ENCODE results near the gene CYP2A13. TPM values are rescaled to one million over a fixed set of nuclear protein-coding genes. Genes with fewer than 3 reads are reported as not detected.

The CYP2A13 gene
- total RNA-seq, 1 experiment from 2014 or later: 0.48 TPM

DNA sequence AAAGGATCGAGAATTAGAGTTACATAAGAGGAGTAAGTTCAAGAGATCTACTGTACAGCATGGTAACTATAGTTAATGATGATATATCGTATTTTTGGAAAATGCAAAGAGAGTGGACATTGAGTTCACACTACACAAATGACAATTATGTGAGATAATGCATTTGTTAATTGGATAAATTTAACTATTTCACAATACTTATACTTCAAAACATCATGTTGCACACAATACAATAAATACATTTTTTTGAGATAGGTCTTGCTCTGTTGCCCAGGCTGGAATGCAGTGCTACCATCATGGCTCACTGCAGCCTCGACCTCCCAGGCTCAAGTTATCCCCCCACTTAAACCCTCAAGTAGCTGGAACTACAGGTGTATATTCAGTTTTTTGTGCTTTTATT, 17.9 kb downstream of the CYP2A13 start:
- Mint-ChIP-seq H3K27ac (no peak overlapping the region), H3K4me3 (no peak overlapping the region), H3K4me1 (no peaks in the 10 kb centered on the region), H3K27me3 (ENCODE audit: low read depth) (peaks cover 20% of the 10 kb centered on the region), H3K9me3 (peaks cover 27% of the 10 kb centered on the region), H3K36me3 (peaks cover 20% of the 10 kb centered on the region)
- CTCF ChIA-PET: no interaction called here
- TF ChIP-seq ZNF138 (CRISPR knock-in tag; conservative IDR thresholded peaks at IDR 0.05) (no peak), ZNF317 (CRISPR knock-in tag; IDR thresholded peaks at IDR 0.05; ENCODE audit: borderline replicate concordance, low read depth) (no peak), SP1 (CRISPR knock-in tag; conservative IDR thresholded peaks at IDR 0.05) (no peak), IRF2 (CRISPR knock-in tag; IDR thresholded peaks at IDR 0.05; ENCODE audit: borderline replicate concordance, low read depth) (no peak), ATF1 (CRISPR knock-in tag; IDR thresholded peaks at IDR 0.05) (no peak), RORB (CRISPR knock-in tag; IDR thresholded peaks at IDR 0.05) (no peak), ZNF219 (CRISPR knock-in tag; IDR thresholded peaks at IDR 0.05; ENCODE audit: borderline replicate concordance) (no peak), FOXJ3 (CRISPR knock-in tag; IDR thresholded peaks at IDR 0.05; ENCODE audit: borderline replicate concordance) (no peak), ZBTB21 (CRISPR knock-in tag; IDR thresholded peaks at IDR 0.05; ENCODE audit: borderline replicate concordance) (no peak)
- TF ChIP-seq, protein P1, sequence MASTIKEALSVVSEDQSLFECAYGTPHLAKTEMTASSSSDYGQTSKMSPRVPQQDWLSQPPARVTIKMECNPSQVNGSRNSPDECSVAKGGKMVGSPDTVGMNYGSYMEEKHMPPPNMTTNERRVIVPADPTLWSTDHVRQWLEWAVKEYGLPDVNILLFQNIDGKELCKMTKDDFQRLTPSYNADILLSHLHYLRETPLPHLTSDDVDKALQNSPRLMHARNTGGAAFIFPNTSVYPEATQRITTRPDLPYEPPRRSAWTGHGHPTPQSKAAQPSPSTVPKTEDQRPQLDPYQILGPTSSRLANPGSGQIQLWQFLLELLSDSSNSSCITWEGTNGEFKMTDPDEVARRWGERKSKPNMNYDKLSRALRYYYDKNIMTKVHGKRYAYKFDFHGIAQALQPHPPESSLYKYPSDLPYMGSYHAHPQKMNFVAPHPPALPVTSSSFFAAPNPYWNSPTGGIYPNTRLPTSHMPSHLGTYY (CRISPR knock-in tag; IDR thresholded peaks at IDR 0.05): no peak
- TF ChIP-seq, protein P2, sequence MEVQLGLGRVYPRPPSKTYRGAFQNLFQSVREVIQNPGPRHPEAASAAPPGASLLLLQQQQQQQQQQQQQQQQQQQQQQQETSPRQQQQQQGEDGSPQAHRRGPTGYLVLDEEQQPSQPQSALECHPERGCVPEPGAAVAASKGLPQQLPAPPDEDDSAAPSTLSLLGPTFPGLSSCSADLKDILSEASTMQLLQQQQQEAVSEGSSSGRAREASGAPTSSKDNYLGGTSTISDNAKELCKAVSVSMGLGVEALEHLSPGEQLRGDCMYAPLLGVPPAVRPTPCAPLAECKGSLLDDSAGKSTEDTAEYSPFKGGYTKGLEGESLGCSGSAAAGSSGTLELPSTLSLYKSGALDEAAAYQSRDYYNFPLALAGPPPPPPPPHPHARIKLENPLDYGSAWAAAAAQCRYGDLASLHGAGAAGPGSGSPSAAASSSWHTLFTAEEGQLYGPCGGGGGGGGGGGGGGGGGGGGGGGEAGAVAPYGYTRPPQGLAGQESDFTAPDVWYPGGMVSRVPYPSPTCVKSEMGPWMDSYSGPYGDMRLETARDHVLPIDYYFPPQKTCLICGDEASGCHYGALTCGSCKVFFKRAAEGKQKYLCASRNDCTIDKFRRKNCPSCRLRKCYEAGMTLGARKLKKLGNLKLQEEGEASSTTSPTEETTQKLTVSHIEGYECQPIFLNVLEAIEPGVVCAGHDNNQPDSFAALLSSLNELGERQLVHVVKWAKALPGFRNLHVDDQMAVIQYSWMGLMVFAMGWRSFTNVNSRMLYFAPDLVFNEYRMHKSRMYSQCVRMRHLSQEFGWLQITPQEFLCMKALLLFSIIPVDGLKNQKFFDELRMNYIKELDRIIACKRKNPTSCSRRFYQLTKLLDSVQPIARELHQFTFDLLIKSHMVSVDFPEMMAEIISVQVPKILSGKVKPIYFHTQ (CRISPR knock-in tag; IDR thresholded peaks at IDR 0.05): no peak
- TF ChIP-seq, protein P3, sequence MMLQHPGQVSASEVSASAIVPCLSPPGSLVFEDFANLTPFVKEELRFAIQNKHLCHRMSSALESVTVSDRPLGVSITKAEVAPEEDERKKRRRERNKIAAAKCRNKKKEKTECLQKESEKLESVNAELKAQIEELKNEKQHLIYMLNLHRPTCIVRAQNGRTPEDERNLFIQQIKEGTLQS (CRISPR knock-in tag; conservative IDR thresholded peaks at IDR 0.05): no peak
- TF ChIP-seq, protein P4, sequence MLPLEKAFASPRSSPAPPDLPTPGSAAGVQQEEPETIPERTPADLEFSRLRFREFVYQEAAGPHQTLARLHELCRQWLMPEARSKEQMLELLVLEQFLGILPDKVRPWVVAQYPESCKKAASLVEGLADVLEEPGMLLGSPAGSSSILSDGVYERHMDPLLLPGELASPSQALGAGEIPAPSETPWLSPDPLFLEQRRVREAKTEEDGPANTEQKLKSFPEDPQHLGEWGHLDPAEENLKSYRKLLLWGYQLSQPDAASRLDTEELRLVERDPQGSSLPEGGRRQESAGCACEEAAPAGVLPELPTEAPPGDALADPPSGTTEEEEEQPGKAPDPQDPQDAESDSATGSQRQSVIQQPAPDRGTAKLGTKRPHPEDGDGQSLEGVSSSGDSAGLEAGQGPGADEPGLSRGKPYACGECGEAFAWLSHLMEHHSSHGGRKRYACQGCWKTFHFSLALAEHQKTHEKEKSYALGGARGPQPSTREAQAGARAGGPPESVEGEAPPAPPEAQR (CRISPR knock-in tag; IDR thresholded peaks at IDR 0.05): no peak
- ATAC-seq (no peak), DNase-seq (ENCODE audit: low spot score) (no peak)
- POLR2A ChIA-PET: no interaction called here

DNA sequence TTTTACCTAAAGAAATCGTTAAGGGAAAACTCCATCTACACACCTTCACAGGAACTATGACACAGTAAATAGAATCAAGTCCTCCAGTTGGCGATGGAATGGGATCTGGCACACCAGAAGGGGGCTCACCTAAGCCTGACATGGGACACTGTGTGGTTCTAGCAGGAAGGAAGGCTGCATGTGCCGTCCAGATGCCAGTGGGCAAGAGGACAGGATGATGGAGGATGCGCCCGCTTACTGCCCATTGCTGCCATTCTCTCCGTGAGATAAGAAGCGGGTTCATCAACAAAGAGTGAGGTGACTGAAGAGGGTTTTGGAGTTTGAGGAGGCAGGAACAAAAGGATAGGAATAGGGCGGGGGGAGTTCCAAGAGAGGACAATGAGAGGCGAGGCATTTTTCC, 23.0 kb downstream of the CYP2A13 start:
- Mint-ChIP-seq H3K9me3 (peaks cover 21% of the 10 kb centered on the region), H3K27ac (no peak overlapping the region), H3K27me3 (ENCODE audit: low read depth) (peaks cover 13% of the 10 kb centered on the region), H3K36me3 (peaks cover 13% of the 10 kb centered on the region), H3K4me1 (no peaks in the 10 kb centered on the region), H3K4me3 (no peak overlapping the region)
- POLR2A ChIA-PET: no interaction called here
- CTCF ChIA-PET: interaction anchor here (0.6 to 1.1 kb wide), 2 partner anchors 12 to 251 kb away, joined by 3 to 4 read pairs; no protein-coding TSS in a partner anchor
- DNase-seq (ENCODE audit: low spot score): no peak
- ATAC-seq: no peak
- TF ChIP-seq, protein P5, sequence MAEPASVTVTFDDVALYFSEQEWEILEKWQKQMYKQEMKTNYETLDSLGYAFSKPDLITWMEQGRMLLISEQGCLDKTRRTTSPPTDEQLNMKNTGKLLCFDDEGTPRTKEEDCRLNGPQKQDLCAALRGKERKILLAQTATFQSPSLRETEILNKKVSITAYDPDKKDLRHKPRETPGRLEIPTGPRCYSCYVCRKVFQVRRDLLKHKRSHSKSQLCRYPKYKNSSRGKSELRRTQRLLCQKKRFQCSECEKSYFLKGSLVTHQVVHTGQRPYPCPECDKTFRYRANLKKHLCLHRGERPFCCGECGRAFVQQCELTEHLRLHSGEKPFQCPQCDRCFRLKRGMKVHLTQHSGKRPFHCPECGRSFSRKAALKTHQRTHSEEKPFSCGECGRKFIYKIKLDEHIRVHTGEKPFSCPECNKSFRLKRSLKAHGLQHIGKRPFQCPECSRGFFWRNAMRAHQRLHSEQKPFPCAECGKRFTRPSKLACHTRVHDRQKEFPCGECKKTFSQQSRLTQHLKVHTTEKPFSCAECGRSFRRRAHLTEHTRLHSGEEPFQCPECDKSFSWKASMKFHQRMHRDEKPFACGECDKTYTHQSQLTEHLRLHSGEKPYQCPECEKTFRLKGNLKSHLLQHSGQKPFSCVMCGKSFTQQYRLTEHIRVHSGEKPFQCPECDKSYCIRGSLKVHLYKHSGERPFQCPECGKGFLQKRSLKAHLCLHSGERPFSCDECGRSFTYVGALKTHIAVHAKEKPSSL (CRISPR knock-in tag; conservative IDR thresholded peaks at IDR 0.05): no peak
- TF ChIP-seq, protein P6, sequence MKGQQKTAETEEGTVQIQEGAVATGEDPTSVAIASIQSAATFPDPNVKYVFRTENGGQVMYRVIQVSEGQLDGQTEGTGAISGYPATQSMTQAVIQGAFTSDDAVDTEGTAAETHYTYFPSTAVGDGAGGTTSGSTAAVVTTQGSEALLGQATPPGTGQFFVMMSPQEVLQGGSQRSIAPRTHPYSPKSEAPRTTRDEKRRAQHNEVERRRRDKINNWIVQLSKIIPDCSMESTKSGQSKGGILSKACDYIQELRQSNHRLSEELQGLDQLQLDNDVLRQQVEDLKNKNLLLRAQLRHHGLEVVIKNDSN (CRISPR knock-in tag; IDR thresholded peaks at IDR 0.05): no peak
- TF ChIP-seq KAT7 (CRISPR knock-in tag; IDR thresholded peaks at IDR 0.05; ENCODE audit: borderline replicate concordance) (no peak), TEAD1 (CRISPR knock-in tag; IDR thresholded peaks at IDR 0.05) (no peak), ZNF396 (CRISPR knock-in tag; IDR thresholded peaks at IDR 0.05; ENCODE audit: borderline replicate concordance) (no peak), NFYB (CRISPR knock-in tag; conservative IDR thresholded peaks at IDR 0.05; ENCODE audit: low read depth) (no peak), ATF1 (CRISPR knock-in tag; IDR thresholded peaks at IDR 0.05) (no peak)
- TF ChIP-seq, protein P1 (CRISPR knock-in tag; IDR thresholded peaks at IDR 0.05): no peak
- TF ChIP-seq, protein P2 (CRISPR knock-in tag; IDR thresholded peaks at IDR 0.05): no peak
- TF ChIP-seq, protein P7, sequence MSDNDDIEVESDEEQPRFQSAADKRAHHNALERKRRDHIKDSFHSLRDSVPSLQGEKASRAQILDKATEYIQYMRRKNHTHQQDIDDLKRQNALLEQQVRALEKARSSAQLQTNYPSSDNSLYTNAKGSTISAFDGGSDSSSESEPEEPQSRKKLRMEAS (CRISPR knock-in tag; IDR thresholded peaks at IDR 0.05): no peak

Data from WTC11 (cell line).